GM18868 (cell line): ENCODE results near the gene GAREM2.

ENCODE experiments used
- ATAC-seq: cut with Tn5 transposase; IDR thresholded peaks from one replicate; pipeline ENCODE4 v1.9.1; 2021; ENCODE audit warnings: mild to moderate bottlenecking, moderate library complexity; ENCODE audit not compliant: unreplicated experiment

GAREM2 gene

DNA sequence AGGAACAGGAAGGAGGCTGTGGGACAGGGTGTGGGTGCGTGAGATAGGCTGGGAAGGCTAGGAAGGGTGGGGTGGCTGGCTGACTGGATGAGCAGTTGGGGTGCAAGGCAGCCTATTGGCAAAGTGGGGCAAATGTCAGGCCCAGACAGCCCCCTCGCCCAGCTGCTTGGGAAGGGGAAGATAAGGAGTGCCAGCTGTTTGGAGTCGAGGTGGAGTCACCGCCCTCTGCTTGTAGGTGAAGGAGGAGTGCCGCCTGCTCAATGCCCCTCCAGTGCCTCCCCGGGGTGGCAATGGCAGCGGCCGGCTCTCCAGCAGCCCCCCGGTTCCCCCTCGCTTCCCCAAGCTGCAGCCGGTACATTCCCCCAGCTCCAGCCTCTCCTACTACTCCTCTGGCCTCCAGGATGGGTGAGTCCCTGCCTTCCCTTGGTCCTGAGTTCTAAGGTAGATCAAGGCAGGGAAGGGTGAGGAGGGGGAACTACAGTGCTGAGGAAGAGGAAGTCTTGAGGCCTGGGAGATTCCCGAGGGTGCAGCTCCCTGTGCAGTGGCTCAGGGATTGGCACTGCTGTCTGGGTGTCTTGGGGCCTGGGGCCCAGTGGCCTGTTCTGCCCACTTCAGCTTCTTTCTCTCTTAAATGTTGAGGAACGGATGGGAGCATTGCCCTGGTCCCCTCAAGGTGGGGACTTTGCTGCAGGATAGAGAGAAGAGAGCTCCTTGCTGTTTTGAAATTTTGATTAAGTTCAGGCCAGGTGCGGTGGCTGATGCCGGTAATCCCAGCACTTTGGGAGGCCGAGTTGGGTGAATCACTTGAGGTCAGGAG is 13.3 kb downstream of the GAREM2 start:
- no peak for ATAC-seq

DNA sequence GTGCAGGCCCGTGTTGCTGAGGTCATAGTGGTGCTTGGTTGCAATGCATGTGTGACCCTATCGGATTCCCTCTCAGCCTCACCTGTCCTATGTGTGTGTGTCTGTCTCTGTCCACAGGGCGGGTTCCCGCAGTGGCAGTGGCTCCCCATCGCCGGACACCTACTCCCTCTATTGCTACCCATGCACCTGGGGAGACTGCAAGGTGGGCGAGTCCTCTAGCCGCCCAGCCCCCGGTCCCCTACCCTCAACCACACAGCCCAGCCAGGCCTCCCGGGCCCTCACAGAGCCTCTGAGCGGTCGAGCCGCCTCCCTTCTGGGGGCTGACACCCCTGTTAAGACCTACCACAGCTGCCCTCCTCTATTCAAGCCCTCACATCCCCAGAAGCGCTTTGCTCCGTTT is 14.2 kb downstream of the GAREM2 start:
- no peak for ATAC-seq

DNA sequence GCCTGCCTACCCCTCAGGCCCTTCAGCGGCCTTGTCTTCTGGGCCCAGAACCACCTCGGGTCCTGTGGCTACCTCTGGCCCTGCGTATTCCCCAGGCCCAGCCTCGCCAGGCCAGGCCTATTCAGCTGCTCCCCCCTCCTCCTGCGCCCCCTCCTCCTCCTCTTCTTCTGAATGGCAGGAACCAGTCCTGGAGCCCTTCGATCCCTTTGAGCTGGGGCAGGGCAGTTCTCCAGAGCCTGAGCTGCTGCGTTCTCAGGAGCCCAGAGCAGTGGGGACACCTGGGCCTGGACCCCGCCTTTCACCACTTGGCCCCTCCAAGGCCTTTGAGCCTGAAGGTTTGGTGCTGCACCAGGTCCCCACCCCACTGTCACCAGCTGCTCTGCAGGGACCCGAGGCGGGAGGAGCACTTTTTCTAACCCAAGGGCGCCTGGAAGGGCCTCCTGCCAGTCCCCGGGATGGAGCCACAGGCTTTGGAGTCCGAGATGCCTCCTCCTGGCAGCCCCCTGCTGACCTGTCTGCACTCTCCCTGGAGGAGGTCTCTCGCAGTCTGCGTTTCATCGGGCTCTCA is 14.7 kb downstream of the GAREM2 start:
- no peak for ATAC-seq

DNA sequence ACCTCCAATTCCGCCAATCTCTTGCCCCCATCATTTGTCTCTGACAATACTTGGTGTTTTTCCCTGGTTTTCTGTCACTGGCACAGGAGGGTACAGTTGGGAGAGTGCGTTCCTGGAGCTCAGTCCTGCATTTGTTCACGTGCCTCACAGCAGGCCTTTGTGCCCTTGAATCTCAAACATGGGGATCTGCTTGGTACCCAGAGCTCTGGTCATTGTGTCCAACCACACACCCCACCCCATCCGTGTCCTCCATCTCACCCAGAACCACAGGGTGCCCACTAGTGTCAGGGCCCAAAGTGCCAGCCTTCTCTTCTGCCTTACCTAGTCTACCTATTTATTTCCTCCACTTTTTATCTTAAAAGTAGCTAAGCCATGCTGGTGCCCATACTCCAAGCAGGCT is 16.2 kb downstream of the GAREM2 start:
- no peak for ATAC-seq

DNA sequence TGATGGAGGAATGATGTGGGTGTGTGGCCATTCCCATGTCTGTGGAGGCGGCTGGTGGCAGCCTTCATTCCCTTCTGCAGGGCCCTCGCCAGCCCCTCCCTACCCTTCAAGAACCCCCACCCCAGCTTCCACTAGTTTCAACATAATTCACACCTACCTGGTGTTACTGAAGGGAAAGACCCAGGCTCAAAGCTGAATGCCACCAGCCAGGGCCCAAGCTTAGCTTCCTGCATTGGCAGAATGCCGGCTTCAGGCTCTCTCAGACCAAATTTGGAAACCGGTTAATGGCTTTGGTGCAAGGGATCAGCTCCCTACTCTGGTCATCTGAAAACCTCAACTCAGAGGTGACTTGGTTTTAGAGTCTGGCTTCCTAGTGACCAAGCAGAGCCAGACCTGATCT is 16.9 kb downstream of the GAREM2 start:
- ATAC-seq, result no peak

DNA sequence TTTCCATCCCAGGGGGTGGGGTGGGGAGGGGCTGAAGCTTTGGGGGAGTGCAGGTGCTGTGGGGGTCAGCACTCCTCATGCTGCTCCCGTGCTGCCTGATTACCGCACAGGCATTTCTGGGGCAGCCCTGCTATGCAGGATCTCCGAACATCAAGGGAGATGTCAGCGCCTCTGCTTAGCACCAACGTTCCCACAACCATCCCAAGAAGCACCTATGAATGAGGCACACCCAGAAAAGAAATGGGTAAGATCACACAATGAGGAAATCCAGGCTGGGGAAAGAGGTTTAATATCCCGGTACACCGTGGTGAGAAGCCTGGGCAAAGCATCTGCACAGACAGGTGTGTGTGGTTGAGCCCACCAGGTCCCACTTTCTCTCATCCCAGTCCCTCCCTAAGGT is 17.5 kb downstream of the GAREM2 start:
- ATAC-seq, result no peak

DNA sequence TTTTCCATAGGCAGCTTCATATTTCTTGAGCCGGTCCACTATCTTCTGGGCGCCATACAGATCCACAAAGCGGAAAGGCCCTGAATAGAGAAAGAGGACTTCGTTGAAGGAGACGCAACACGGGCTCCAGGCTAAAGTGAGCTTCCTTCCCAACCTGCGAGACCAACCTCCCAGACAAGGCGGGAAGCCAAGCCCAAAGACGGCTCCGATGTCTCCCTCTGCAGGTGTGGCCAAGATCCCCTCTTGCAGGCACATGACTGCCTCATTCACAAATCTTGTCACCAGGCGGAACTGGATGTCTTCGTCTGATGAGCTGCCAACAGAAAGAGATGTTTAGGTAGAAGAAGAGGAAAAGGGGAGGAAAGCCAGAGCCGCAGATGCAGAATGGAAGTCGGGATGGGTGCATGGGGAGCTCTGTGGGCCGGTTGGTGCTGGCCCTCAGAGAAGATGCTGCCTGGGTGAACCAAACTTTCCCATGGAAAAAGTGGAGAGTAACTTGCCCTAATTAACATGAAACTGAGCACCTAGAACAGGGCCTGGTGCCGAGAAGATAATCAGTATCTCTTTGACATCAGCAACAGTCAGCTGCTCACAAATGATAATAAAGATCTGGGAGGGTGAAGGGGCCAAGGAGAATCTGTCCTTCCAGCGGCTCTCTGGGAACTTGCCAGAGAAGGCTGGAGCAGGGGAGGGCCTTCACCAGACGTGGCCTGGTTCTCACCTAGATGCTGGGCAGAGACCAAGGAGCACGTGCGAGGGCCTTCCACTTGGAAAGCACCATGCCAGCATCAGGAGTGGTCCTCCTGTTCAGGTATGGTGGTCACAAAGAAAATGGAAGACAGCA is 18.6 kb downstream of the GAREM2 start:
- no peak for ATAC-seq

DNA sequence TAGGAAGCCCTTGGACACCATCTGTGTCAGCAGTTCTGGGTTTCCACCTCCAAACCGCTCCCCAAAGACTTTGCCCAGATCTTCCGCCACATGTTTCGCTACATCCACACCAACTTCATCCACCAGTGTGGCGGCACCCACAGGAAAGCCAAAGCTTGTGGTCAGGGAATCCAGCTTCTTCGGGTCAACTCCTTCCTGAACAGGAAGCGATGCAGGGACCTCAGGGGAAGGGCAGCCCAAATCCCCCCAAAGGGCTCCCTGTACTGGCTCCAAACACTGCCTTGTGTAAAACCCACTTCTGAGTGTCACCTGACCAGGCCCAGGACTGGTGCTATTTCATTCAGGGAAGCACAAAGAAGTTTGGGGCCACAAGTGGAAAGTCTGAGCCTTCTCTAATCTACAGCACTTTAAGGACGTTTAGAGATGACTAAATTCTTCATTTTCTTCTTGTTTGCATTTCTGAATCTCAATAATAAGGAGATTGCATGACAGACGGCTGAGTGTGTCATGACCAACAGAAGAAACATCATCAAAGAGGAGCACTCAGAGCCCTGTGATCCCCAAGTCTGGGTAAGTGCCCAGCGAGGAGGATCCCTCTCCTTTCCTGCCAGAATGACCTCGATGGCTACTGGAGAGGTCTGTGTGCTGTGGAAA is 20.8 kb downstream of the GAREM2 start:
- ATAC-seq, result no peak

DNA sequence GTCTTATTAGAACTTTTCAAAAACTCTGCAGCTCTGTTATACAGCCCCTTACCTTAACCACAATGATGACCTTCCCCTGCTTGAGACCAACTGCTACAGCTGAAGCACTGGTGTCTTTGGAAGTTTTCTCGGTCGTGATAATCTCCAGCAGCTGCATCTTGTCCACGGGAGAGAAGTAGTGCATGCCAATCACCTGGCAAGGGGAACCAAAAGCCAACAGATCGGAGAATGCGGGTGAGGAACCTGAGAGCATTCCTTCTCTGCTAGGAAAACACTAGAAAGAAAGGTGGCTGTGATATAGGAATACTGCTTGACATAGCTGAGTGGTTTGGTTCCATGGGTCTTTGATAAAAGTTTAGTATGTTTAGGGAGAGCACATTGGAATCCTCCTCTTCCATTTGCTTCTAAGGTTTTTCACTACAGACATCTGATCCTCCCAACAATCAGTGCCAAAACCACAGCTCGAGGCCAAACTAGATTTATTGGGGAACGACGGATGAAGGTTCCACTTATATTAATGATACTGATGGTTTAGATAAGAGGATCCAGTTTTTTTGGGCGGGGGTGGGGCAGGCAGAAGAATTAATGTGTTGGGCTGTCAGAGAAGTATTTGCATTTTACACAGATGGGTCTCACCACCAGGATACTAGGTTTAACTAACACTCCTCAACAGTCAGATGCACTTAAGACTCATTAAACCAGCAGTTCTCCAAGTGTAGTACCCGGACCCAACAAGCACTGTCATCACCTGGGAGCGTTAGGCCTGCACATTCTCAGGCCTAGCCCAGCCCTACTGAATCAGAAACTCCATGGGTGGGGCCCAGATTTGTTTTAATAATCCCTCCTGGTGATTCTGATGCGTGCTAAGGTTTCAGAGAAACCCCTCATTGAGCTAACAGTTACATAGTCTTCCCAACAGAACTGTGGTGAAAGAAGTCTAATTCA is 22.4 kb downstream of the GAREM2 start:
- ATAC-seq, result no peak

DNA sequence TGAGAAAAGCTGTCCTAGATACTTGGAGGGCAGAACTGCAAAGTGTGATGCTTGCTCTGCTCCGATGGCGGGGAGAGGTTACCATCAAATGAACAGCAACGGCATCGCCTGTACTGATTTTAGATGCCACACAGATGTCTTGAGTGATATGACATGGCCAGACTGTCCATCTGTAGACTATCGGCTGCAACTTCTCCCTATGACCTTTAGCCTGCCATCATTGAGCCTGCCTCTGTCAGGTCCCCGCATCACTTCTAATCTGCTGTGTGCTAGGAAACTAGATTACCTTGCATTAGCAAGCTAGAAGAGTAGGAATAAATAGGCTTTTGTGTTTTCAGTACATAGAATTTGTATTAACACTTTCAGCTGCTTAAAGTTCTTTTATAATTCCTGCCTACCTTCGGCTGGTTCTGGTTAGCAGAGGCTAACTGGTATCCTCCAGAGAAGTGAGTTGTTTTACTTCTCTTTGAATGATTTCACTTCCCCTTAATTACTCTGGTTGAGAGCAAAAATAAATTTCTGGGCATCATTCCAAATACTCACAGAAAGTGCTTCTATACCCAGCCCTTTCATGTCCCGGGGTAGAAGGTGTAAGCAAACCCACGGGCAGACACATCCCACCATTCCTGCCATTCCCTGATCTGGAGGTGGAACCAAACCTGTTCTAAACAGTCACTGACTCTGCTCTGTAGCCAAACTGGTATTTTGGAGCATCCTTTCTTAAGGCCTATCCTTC is 24.0 kb downstream of the GAREM2 start:
- ATAC-seq, result no peak

DNA sequence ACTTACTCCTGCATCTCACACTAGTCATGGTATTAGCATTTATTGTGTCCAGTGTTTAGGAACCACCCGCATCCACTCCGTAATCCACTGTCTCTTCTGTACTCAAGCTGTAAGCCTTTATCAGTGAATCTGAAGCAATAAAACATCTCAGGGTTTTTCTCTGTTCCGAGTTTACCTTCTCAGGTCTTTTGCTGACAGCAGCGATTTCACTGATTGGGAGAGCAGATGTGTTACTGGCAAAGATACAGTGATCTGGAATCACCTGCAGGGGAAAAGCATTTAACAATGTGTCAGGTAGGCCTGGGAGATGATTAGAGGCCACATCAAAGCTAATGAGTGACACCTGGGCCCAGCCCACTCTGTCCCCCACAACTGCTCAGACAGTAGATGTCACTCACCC is 24.6 kb downstream of the GAREM2 start:
- ATAC-seq, result no peak

DNA sequence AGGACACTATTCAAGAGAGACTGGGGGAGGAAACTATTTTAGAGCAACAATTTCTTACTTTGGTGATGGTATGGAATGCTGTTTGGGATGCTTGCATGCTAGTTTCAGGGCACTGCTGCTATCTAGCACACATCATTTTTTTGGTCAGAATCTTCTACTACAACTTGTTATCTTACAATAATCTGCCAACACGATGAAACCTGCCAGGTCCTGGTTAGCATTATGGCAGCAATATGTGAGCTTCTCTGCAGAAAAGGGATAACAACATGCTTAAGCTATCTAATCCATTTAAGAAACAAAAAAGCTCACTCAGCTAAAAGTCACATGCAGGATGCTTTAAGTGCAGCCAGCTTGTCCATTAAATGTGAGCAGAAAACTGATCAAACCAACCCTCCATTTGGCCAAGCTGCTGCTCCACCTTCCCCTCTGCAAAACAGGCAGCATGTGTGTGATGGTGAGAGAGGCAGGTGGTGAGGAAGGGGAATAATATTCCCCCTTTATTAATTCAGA is 30.1 kb downstream of the GAREM2 start:
- ATAC-seq, result no peak

DNA sequence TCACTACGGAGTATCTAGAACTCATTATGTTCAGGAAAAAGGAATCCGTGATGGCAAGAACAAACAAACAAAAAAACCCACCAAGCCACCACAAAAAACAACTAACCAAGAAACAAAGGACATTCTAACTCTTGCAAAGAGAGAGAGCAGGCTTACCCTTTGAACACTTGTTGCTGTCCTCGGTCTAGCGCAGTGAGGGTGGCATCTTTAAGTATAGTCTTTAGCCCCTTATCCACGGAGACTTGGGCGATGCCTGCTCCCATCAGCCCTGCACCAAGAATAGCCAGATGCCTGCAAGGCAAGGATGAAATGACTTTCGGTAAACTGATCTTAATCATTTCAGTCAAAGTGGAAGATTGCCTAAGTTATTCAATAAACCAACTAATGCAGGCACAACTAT is 31.0 kb downstream of the GAREM2 start:
- no peak for ATAC-seq

DNA sequence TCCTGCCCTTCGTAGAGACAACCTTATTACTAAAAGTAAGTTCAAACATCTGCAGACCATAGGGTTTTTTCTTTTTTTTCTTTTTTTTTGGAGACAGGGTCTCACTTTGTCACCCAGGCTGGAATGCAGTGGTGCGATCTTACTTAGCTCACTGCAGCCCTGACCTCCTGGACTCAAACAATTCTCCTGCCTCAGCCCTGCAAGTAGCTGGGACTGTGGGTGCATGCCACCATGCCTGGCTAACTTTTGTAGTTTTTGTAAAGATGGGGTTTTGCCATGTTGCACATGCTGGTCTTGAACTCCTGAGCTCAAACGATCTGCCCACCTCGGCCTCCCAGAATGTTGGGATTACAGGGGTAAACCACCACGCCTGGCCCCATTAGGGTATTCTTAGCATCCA is 39.1 kb downstream of the GAREM2 start:
- no peak for ATAC-seq

DNA sequence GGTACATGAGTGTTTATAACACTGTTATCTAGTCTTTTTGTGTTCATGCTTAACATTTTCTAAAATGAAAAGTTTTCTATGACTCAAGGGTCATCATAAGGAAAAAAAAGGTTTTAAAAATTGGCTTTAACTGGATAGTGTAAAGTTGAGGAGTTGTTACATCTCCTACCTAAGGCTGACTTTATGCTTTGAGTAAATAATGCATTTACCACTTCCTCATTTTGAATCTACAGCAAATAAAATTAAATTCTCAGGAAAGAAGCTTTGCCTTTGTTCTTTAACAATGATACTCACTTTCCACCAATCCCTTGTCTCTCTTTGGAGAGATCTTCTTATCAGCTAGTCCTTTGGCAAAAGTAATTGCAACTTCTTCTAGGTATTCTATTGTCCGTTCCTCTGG is 41.9 kb downstream of the GAREM2 start:
- no peak for ATAC-seq

DNA sequence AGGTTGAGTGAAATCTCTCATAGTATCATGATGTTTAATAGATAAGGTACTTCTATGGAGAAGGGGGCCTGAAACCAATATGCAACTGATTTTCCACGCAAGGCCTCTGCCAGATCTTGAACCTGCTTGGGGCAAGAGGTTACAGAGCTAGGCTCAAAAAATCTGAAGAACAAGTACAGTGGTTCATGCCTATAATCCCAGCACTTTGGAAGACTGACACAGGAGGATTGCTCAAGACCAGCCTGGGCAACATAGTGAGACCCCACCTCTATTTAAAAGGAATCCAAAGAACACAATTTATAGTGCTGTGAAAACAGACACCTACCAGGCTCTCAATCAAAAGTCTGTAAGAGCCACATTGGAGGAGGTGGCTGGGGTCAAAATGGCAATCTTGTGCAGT is 42.9 kb downstream of the GAREM2 start:
- no peak for ATAC-seq

DNA sequence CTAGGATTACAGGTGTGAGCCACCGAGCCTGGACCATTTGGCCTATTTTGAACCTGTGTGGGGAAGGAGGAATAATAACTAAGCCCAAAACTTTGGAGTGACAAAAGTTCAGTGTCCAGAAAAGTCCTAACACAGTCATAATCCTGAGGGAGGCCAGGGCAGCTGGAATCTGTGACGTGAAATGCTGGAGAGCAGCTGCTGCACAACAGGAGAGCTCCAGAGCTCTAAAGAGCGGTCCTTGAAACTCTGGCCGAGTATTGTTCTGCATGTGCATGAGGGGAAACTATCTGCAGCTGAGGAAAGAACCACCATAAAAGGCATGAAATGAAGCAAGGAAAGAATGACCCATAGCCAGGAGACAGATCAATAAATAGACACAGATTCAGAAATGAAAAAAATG is 43.7 kb downstream of the GAREM2 start:
- ATAC-seq, result no peak

DNA sequence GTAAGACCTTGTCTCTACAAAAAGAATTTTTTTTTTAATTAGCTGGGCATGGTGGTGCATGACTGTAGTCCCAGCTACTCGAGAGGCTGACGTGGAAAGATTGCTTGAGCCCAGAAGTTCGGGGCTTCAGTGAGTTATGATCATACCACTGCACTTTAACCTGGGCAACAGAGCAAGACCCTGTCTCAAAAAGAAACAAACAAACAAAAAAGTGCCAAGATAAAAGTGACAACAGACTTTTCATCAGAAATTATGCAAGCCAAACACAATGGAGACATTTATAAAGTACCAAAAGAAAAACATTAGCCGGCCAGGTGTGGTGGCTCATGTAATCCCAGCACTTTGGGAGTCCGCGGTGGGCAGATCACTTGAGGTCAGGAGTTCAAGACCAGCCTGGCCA is 44.8 kb downstream of the GAREM2 start:
- ATAC-seq, result no peak

DNA sequence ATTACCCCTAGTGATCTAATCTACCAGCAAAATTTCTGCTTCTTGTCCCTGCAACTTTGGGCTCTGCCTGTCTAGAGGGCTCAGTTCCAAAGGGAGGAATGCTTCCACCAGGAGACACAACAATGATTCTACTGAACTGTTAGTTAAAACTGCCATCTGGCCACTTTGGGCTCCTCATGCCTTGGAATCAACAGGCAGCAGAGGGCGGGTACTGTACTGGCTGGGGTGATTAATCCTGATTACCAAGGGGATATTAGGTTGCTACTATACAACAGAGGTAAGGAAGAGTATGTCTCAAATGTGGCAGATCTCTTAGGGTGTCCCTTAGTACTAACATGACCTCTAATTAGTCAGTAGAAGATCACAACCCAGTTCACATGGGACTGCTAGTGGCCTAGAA is 50.1 kb downstream of the GAREM2 start:
- no peak for ATAC-seq
